ENCODE measurements around the gene KCNIP4. TPM values are rescaled to one million over a fixed set of nuclear protein-coding genes. Genes with fewer than 3 reads are reported as not detected.

Gene KCNIP4
- total and polyA plus RNA-seq, 2 experiments from 2014 or later = 0.14 to 0.63 TPM

DNA sequence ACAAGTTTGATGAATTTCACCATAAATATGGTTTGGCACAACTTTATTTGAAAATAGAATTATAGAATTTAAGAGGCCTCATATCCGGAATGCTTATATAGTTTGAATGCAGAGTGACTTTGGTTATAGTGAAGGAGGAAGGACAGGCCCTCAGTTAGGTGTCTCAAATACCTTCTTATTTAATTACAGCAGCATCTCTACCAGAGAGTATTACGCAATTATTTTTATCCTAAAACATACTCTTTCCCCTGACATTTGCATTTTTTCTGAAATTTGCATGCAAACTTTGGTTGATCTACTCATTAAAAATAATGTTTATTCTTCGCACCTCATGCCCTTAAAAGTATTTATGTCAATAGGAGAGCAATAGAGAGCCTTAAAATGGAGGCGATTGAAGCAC, 942.9 kb downstream of the KCNIP4 start:
- no peak for TF ChIP-seq CREB1 (CRISPR knock-in tag; IDR thresholded peaks at IDR 0.05; ENCODE audit: low read depth)
- no peak for TF ChIP-seq NANOG (IDR thresholded peaks at IDR 0.05; ENCODE audit: borderline replicate concordance)
- TF ChIP-seq, protein P1, sequence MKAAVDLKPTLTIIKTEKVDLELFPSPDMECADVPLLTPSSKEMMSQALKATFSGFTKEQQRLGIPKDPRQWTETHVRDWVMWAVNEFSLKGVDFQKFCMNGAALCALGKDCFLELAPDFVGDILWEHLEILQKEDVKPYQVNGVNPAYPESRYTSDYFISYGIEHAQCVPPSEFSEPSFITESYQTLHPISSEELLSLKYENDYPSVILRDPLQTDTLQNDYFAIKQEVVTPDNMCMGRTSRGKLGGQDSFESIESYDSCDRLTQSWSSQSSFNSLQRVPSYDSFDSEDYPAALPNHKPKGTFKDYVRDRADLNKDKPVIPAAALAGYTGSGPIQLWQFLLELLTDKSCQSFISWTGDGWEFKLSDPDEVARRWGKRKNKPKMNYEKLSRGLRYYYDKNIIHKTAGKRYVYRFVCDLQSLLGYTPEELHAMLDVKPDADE (IDR thresholded peaks at IDR 0.05) = no peak
- TF ChIP-seq ZNF114 (CRISPR knock-in tag; IDR thresholded peaks at IDR 0.05) = no peak
- TF ChIP-seq EZH2 (IDR thresholded peaks at IDR 0.05; ENCODE audit: low read depth, unreplicated experiment) = no peak
- TF ChIP-seq, protein P2, sequence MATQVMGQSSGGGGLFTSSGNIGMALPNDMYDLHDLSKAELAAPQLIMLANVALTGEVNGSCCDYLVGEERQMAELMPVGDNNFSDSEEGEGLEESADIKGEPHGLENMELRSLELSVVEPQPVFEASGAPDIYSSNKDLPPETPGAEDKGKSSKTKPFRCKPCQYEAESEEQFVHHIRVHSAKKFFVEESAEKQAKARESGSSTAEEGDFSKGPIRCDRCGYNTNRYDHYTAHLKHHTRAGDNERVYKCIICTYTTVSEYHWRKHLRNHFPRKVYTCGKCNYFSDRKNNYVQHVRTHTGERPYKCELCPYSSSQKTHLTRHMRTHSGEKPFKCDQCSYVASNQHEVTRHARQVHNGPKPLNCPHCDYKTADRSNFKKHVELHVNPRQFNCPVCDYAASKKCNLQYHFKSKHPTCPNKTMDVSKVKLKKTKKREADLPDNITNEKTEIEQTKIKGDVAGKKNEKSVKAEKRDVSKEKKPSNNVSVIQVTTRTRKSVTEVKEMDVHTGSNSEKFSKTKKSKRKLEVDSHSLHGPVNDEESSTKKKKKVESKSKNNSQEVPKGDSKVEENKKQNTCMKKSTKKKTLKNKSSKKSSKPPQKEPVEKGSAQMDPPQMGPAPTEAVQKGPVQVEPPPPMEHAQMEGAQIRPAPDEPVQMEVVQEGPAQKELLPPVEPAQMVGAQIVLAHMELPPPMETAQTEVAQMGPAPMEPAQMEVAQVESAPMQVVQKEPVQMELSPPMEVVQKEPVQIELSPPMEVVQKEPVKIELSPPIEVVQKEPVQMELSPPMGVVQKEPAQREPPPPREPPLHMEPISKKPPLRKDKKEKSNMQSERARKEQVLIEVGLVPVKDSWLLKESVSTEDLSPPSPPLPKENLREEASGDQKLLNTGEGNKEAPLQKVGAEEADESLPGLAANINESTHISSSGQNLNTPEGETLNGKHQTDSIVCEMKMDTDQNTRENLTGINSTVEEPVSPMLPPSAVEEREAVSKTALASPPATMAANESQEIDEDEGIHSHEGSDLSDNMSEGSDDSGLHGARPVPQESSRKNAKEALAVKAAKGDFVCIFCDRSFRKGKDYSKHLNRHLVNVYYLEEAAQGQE (IDR thresholded peaks at IDR 0.05; ENCODE audit: unreplicated experiment) = no peak
- TF ChIP-seq JUNB (IDR thresholded peaks at IDR 0.05; ENCODE audit: unreplicated experiment) = no peak
- no peak for TF ChIP-seq EZH2phosphoT487 (IDR thresholded peaks at IDR 0.05; ENCODE audit: unreplicated experiment)
- TF ChIP-seq, protein P3, sequence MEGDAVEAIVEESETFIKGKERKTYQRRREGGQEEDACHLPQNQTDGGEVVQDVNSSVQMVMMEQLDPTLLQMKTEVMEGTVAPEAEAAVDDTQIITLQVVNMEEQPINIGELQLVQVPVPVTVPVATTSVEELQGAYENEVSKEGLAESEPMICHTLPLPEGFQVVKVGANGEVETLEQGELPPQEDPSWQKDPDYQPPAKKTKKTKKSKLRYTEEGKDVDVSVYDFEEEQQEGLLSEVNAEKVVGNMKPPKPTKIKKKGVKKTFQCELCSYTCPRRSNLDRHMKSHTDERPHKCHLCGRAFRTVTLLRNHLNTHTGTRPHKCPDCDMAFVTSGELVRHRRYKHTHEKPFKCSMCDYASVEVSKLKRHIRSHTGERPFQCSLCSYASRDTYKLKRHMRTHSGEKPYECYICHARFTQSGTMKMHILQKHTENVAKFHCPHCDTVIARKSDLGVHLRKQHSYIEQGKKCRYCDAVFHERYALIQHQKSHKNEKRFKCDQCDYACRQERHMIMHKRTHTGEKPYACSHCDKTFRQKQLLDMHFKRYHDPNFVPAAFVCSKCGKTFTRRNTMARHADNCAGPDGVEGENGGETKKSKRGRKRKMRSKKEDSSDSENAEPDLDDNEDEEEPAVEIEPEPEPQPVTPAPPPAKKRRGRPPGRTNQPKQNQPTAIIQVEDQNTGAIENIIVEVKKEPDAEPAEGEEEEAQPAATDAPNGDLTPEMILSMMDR (conservative IDR thresholded peaks at IDR 0.05; ENCODE audit: low read depth in 2 of 2) = no peak
- TF ChIP-seq, protein P4, sequence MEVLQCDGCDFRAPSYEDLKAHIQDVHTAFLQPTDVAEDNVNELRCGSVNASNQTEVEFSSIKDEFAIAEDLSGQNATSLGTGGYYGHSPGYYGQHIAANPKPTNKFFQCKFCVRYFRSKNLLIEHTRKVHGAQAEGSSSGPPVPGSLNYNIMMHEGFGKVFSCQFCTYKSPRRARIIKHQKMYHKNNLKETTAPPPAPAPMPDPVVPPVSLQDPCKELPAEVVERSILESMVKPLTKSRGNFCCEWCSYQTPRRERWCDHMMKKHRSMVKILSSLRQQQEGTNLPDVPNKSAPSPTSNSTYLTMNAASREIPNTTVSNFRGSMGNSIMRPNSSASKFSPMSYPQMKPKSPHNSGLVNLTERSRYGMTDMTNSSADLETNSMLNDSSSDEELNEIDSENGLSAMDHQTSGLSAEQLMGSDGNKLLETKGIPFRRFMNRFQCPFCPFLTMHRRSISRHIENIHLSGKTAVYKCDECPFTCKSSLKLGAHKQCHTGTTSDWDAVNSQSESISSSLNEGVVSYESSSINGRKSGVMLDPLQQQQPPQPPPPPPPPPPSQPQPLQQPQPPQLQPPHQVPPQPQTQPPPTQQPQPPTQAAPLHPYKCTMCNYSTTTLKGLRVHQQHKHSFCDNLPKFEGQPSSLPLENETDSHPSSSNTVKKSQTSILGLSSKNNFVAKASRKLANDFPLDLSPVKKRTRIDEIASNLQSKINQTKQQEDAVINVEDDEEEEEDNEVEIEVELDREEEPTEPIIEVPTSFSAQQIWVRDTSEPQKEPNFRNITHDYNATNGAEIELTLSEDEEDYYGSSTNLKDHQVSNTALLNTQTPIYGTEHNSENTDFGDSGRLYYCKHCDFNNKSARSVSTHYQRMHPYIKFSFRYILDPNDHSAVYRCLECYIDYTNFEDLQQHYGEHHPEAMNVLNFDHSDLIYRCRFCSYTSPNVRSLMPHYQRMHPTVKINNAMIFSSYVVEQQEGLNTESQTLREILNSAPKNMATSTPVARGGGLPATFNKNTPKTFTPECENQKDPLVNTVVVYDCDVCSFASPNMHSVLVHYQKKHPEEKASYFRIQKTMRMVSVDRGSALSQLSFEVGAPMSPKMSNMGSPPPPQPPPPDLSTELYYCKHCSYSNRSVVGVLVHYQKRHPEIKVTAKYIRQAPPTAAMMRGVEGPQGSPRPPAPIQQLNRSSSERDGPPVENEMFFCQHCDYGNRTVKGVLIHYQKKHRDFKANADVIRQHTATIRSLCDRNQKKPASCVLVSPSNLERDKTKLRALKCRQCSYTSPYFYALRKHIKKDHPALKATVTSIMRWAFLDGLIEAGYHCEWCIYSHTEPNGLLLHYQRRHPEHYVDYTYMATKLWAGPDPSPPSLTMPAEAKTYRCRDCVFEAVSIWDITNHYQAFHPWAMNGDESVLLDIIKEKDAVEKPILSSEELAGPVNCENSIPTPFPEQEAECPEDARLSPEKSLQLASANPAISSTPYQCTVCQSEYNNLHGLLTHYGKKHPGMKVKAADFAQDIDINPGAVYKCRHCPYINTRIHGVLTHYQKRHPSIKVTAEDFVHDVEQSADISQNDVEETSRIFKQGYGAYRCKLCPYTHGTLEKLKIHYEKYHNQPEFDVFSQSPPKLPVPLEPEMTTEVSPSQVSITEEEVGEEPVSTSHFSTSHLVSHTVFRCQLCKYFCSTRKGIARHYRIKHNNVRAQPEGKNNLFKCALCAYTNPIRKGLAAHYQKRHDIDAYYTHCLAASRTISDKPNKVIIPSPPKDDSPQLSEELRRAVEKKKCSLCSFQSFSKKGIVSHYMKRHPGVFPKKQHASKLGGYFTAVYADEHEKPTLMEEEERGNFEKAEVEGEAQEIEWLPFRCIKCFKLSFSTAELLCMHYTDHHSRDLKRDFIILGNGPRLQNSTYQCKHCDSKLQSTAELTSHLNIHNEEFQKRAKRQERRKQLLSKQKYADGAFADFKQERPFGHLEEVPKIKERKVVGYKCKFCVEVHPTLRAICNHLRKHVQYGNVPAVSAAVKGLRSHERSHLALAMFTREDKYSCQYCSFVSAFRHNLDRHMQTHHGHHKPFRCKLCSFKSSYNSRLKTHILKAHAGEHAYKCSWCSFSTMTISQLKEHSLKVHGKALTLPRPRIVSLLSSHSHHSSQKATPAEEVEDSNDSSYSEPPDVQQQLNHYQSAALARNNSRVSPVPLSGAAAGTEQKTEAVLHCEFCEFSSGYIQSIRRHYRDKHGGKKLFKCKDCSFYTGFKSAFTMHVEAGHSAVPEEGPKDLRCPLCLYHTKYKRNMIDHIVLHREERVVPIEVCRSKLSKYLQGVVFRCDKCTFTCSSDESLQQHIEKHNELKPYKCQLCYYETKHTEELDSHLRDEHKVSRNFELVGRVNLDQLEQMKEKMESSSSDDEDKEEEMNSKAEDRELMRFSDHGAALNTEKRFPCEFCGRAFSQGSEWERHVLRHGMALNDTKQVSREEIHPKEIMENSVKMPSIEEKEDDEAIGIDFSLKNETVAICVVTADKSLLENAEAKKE (CRISPR knock-in tag; IDR thresholded peaks at IDR 0.05) = no peak
- TF ChIP-seq STAT1 (IDR thresholded peaks at IDR 0.05; ENCODE audit: unreplicated experiment) = no peak
- TF ChIP-seq POLR2AphosphoS5 (IDR thresholded peaks at IDR 0.05; ENCODE audit: low read depth) = no peak
- TF ChIP-seq ZNF331 (CRISPR knock-in tag; IDR thresholded peaks at IDR 0.05; ENCODE audit: low read depth) = no peak
- no peak overlapping the region for H2AFZ ChIP-seq
- no peak overlapping the region for H3K4me3 ChIP-seq

More for the DNA sequence above, 942.9 kb downstream of the KCNIP4 start:
- H3K4me1 Mint-ChIP-seq = peaks cover 16% of the 10 kb centered on the region; the same call in 2 of the 3 replicates
- no peaks in the 10 kb centered on the region for H3K79me2 ChIP-seq (replicated peaks; ENCODE audit: insufficient read depth)
- H3K4me1 ChIP-seq (ENCODE audit: insufficient read depth) = peaks cover 6% of the 10 kb centered on the region; the same call in 1 of the 2 replicates
- no peaks in the 10 kb centered on the region for H3K27me3 ChIP-seq (ENCODE audit: insufficient read depth)
- H3K36me3 Mint-ChIP-seq (ENCODE audit: low read depth) = no peaks in the 10 kb centered on the region
- no peaks in the 10 kb centered on the region for H3K9me3 Mint-ChIP-seq
- no peaks in the 10 kb centered on the region; the same call in 1 of the 2 replicates for H3K36me3 ChIP-seq (ENCODE audit: insufficient read depth)
- H3K9me2 ChIP-seq (ENCODE audit: insufficient read depth) = peaks cover 4% of the 10 kb centered on the region; the same call in 1 of the 2 replicates
- no peaks in the 10 kb centered on the region for H3K27me3 Mint-ChIP-seq (ENCODE audit: insufficient read depth, low read depth, poor library complexity)
- no peak overlapping the region for H3K27ac Mint-ChIP-seq
- no peak for DNase-seq (ENCODE audit: low spot score)
- H3K4me3 Mint-ChIP-seq = no peak overlapping the region
- H3K27ac ChIP-seq (ENCODE audit: low read depth) = no peak overlapping the region
- no peak for ATAC-seq
- H3F3A ChIP-seq (replicated peaks; ENCODE audit: low read depth) = no peaks in the 10 kb centered on the region
- H3K4me2 ChIP-seq = no peak overlapping the region
- H4K20me1 ChIP-seq (replicated peaks; ENCODE audit: insufficient read depth) = no peaks in the 10 kb centered on the region
